DOHH2 (cell line): ENCODE measurements around the gene GFRA1.

Experiments
- H3F3A ChIP-seq: fragments of 200-600 bp; sonication (generic), shearing (Covaris generic); 2 replicates; pipeline ENCODE4 v1.6.0; 2016; ENCODE audit warnings: antibody characterized with exemption, mild to moderate bottlenecking; ENCODE audit not compliant: control insufficient read depth, insufficient read depth
- H3K27ac ChIP-seq: fragments of 200-600 bp; sonication (generic); 2 replicates; pipeline ENCODE4 v1.5.1; 2014; ENCODE audit warnings: low read depth, mild to moderate bottlenecking, low read length, moderate library complexity
- H3K27me3 ChIP-seq: fragments of 200-600 bp; sonication (generic); 2 replicates; pipeline ENCODE4 v1.6.1; 2014; ENCODE audit warnings: mild to moderate bottlenecking, low read length, mixed read lengths; ENCODE audit not compliant: control insufficient read depth
- H3K36me3 ChIP-seq: fragments of 200-600 bp; sonication (generic); 2 replicates; pipeline ENCODE4 v1.6.1; 2014; ENCODE audit warnings: mild to moderate bottlenecking, low read length, moderate library complexity, mixed read lengths; ENCODE audit not compliant: control insufficient read depth
- H3K4me1 ChIP-seq: fragments of 200-600 bp; sonication (generic); 2 replicates; pipeline ENCODE4 v1.6.1; 2014; ENCODE audit warnings: mild to moderate bottlenecking, low read length, mixed read lengths; ENCODE audit not compliant: control insufficient read depth
- H3K4me2 ChIP-seq: fragments of 200-600 bp; sonication (generic); 2 replicates; pipeline ENCODE4 v1.6.0; 2014; ENCODE audit warnings: mild to moderate bottlenecking, low read length, moderate library complexity
- H3K4me3 ChIP-seq: fragments of 200-600 bp; sonication (generic); 2 replicates; pipeline ENCODE4 v1.5.1; 2014; ENCODE audit warnings: mild to moderate bottlenecking, low read length, mixed read lengths
- H3K79me2 ChIP-seq: fragments of 200-600 bp; sonication (generic); 2 replicates; pipeline ENCODE4 v1.6.1; 2014; ENCODE audit warnings: mild to moderate bottlenecking, low read length, mixed read lengths; ENCODE audit not compliant: control insufficient read depth
- H3K9me2 ChIP-seq: fragments of 200-600 bp; sonication (generic); replicated peaks from 2 replicates; pipeline ENCODE4 v1.6.1; 2014; ENCODE audit warnings: mild to moderate bottlenecking, low read length, mixed read lengths; ENCODE audit not compliant: control insufficient read depth
- H3K9me3 ChIP-seq: fragments of 200-600 bp; sonication (generic); 2 replicates; pipeline ENCODE4 v1.6.1; 2014; ENCODE audit warnings: antibody characterized with exemption, low read length, mixed read lengths; ENCODE audit not compliant: control insufficient read depth, insufficient read depth
- H4K20me1 ChIP-seq: fragments of 200-600 bp; sonication (generic); 2 replicates; pipeline ENCODE4 v1.6.0; 2014; ENCODE audit warnings: low read depth, mild to moderate bottlenecking, antibody characterized with exemption, low read length, moderate library complexity; ENCODE audit not compliant: control insufficient read depth, insufficient read depth
- EZH2phosphoT487 ChIP-seq: fragments of 200-600 bp; sonication (generic); IDR thresholded peaks from 2 replicates; pipeline ENCODE4 v1.6.1; 2017; ENCODE audit warnings: borderline replicate concordance, mild to moderate bottlenecking, antibody characterized with exemption, low read length, moderate library complexity, mixed read lengths
- TF ChIP-seq, protein P1 (sequence below): fragments of 200-600 bp; sonication (generic); IDR thresholded peaks from one replicate; pipeline ENCODE4 v1.5.1; 2014; ENCODE audit warnings: antibody characterized with exemption, mild to moderate bottlenecking, low read depth, low read length; ENCODE audit not compliant: poor library complexity, severe bottlenecking

Gene GFRA1

DNA sequence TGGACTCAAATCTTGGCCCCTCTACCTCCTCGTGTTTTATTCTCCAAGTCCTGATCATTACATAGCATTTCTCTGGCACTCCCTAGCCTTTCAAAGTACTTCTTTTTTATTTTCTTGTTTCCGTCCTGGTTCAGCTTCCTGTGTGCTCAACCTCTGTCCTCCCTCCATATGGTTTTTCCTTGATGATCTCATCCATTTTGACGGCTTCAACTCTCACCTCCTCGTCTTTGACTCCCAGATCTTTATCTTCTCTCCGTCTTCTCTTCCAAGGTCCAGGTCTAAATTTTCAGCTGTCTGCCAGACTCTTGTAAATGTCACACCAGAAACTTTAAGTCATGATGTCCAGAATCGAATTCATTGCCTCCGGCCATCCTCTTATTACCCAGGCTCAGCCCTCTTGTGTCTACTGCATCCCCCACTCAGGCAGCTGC lies 23.3 kb upstream of the GFRA1 start:
- TF ChIP-seq, protein P1, sequence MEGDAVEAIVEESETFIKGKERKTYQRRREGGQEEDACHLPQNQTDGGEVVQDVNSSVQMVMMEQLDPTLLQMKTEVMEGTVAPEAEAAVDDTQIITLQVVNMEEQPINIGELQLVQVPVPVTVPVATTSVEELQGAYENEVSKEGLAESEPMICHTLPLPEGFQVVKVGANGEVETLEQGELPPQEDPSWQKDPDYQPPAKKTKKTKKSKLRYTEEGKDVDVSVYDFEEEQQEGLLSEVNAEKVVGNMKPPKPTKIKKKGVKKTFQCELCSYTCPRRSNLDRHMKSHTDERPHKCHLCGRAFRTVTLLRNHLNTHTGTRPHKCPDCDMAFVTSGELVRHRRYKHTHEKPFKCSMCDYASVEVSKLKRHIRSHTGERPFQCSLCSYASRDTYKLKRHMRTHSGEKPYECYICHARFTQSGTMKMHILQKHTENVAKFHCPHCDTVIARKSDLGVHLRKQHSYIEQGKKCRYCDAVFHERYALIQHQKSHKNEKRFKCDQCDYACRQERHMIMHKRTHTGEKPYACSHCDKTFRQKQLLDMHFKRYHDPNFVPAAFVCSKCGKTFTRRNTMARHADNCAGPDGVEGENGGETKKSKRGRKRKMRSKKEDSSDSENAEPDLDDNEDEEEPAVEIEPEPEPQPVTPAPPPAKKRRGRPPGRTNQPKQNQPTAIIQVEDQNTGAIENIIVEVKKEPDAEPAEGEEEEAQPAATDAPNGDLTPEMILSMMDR = no peak
- TF ChIP-seq EZH2phosphoT487 = no peak
- H3K4me3 ChIP-seq = no peak overlapping the region
- no peaks in the 10 kb centered on the region for H3K27me3 ChIP-seq

DNA sequence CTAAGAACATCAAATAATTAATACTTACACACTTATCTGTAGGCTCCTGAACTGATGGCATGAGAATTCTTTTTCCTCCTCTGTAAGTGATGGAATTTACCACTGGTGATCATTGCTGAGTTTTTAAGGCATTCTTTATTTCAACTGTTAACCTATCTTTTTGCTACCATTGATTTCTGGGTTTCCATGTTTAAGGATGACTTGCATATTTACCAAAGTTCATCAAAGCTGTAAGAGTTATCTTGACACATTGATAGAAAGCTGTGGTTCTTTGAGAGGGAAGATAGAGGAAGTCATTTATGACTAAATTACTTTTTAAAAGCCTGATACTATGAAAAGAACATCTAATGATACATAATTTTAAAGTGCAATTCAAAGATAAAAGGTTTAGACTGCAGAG lies 19.5 kb upstream of the GFRA1 start:
- H3K27me3 ChIP-seq = no peaks in the 10 kb centered on the region
- TF ChIP-seq, protein P1 = no peak
- no peak for TF ChIP-seq EZH2phosphoT487
- H4K20me1 ChIP-seq = no peaks in the 10 kb centered on the region
- no peaks in the 10 kb centered on the region for H3K4me1 ChIP-seq
- H3K79me2 ChIP-seq = no peaks in the 10 kb centered on the region
- H3K27ac ChIP-seq = no peak overlapping the region
- no peak overlapping the region for H3K4me2 ChIP-seq
- H3K36me3 ChIP-seq = no peaks in the 10 kb centered on the region
- H3K9me2 ChIP-seq = no peaks in the 10 kb centered on the region
- no peaks in the 10 kb centered on the region for H3F3A ChIP-seq
- no peak overlapping the region for H3K4me3 ChIP-seq
- no peaks in the 10 kb centered on the region for H3K9me3 ChIP-seq

More for the DNA sequence above, 23.3 kb upstream of the GFRA1 start:
- Histone ChIP-seq H3F3A (no peaks in the 10 kb centered on the region), H3K79me2 (no peaks in the 10 kb centered on the region), H3K36me3 (no peaks in the 10 kb centered on the region), H3K4me1 (no peaks in the 10 kb centered on the region), H4K20me1 (no peaks in the 10 kb centered on the region), H3K4me2 (no peak overlapping the region), H3K9me3 (no peaks in the 10 kb centered on the region), H3K9me2 (no peaks in the 10 kb centered on the region), H3K27ac (no peak overlapping the region)

DNA sequence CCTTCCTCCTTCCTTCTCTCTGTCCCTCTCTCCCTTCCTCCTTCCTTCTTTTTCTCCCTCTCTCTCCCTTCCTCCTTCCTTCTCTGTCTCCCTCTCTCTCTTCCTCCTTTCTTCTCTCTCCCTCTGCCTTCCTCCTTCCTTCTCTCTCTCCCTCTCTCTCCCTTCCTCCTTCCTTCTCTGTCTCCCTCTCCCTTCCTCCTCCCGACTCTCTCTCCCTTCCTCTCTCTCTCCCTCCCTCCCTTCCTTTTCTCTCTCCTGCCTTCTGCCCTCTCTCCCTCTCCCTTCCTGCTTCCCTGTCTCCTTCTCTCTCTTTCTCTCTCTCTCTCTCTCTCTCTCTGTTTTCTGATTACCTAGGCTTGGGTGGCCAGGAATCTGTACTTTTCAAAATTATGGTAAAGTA lies 16.6 kb upstream of the GFRA1 start:
- no peak for TF ChIP-seq EZH2phosphoT487
- TF ChIP-seq, protein P1 = no peak

More for the DNA sequence above, 16.6 kb upstream of the GFRA1 start:
- Histone ChIP-seq H4K20me1 (no peaks in the 10 kb centered on the region), H3K36me3 (no peaks in the 10 kb centered on the region), H3K9me3 (no peaks in the 10 kb centered on the region), H3K4me2 (no peak overlapping the region), H3F3A (no peaks in the 10 kb centered on the region), H3K27ac (no peak overlapping the region), H3K4me3 (no peak overlapping the region), H3K79me2 (no peaks in the 10 kb centered on the region), H3K9me2 (no peaks in the 10 kb centered on the region), H3K27me3 (no peaks in the 10 kb centered on the region), H3K4me1 (no peaks in the 10 kb centered on the region)
